IMR-90 (cell line): Measurements from ENCODE around the gene AUTS2. TPM values are rescaled to one million over a fixed set of nuclear protein-coding genes. Genes with fewer than 3 reads are reported as not detected.

Source experiments
- ATAC-seq: fragments of 200-7000 bp; cut with Tn5 transposase; 2 replicates; pipeline ENCODE4 v1.9.1; 2020; ENCODE audit warnings: low read depth, mild to moderate bottlenecking, moderate library complexity
- BruUV-seq: library from RNA; stranded (reverse); fragments of 400-500 nt; replicated peaks from 2 replicates; lab custom pipeline; 2021; lab: Mats Ljungman, UMichigan
- CTCF ChIA-PET: fragments of 300-600 bp; formaldehyde crosslinking; extraction: SDS; loops from one replicate; lab custom pipeline; 2021; ENCODE audit warnings: antibody characterized with exemption; lab: Yijun Ruan, JAX
- POLR2A ChIA-PET: fragments of 300-600 bp; sonication (Branson Sonifier 250); formaldehyde crosslinking; loops from one replicate; lab custom pipeline; 2022; ENCODE audit warnings: antibody characterized with exemption; ENCODE audit not compliant: unreplicated experiment; lab: Charles Lee
- DNase-seq: peaks from one replicate; pipeline ENCODE4 v3.0.0; 2013
- H2AFZ ChIP-seq: replicated peaks from 2 replicates; pipeline ENCODE3; 2013; ENCODE audit warnings: low read length, mild to moderate bottlenecking; ENCODE audit not compliant: poor library complexity
- H2AK5ac ChIP-seq: 2 replicates; pipeline ENCODE4 v1.6.1; 2013; ENCODE audit warnings: low read depth, low read length, inconsistent platforms
- H2AK9ac ChIP-seq: replicated peaks from 2 replicates; pipeline ENCODE3; 2013; ENCODE audit warnings: mild to moderate bottlenecking, low read depth, low read length, moderate library complexity; ENCODE audit not compliant: poor library complexity
- H2BK120ac ChIP-seq: 2 replicates; pipeline ENCODE4 v1.6.1; 2013; ENCODE audit warnings: low read depth, low read length, inconsistent platforms
- H2BK15ac ChIP-seq: 3 replicates; pipeline ENCODE4 v1.6.1; 2013; ENCODE audit warnings: low read depth, low read length, inconsistent platforms
- H2BK20ac ChIP-seq: 2 replicates; pipeline ENCODE4 v1.6.1; 2013; ENCODE audit warnings: low read depth, mild to moderate bottlenecking, inconsistent platforms, low read length, moderate library complexity
- H2BK5ac ChIP-seq: 2 replicates; pipeline ENCODE4 v1.6.1; 2013; ENCODE audit warnings: mild to moderate bottlenecking, low read depth, low read length, inconsistent platforms; ENCODE audit not compliant: poor library complexity, severe bottlenecking
- H3K14ac ChIP-seq: replicated peaks from 2 replicates; pipeline ENCODE4 v1.6.1; 2013; ENCODE audit warnings: low read depth, low read length, inconsistent platforms
- H3K18ac ChIP-seq: 2 replicates; pipeline ENCODE4 v1.6.1; 2013; ENCODE audit warnings: low read depth, low read length, control low read depth
- H3K23ac ChIP-seq: 2 replicates; pipeline ENCODE4 v1.6.1; 2013; ENCODE audit warnings: low read depth, low read length, inconsistent platforms
- H3K27ac ChIP-seq: 2 replicates; pipeline ENCODE4 v1.5.1; 2013; ENCODE audit warnings: mild to moderate bottlenecking, control low read depth, low read length; ENCODE audit not compliant: insufficient read depth
- H3K27me3 ChIP-seq: 2 replicates; pipeline ENCODE4 v1.6.1; 2013; ENCODE audit warnings: low read length; ENCODE audit not compliant: control insufficient read depth, insufficient read depth
- H3K36me3 ChIP-seq: 2 replicates; pipeline ENCODE4 v1.6.1; 2013; ENCODE audit warnings: low read length, mixed read lengths; ENCODE audit not compliant: control insufficient read depth, insufficient read depth
- H3K4ac ChIP-seq: 2 replicates; pipeline ENCODE4 v1.6.1; 2013; ENCODE audit warnings: low read depth, low read length, inconsistent platforms
- H3K4me1 ChIP-seq: 2 replicates; pipeline ENCODE4 v1.6.1; 2013; ENCODE audit warnings: low read length, mixed read lengths; ENCODE audit not compliant: control insufficient read depth, insufficient read depth
- H3K4me2 ChIP-seq: 2 replicates; pipeline ENCODE4 v1.6.1; 2013; ENCODE audit warnings: low read depth, mild to moderate bottlenecking, control low read depth, low read length, moderate library complexity
- H3K4me3 ChIP-seq: 2 replicates; pipeline ENCODE4 v1.5.1; 2013; ENCODE audit warnings: low read depth, mild to moderate bottlenecking, control low read depth, low read length, moderate library complexity; ENCODE audit not compliant: insufficient read depth
- H3K56ac ChIP-seq: 2 replicates; pipeline ENCODE4 v1.6.1; 2013; ENCODE audit warnings: low read length, inconsistent platforms; ENCODE audit not compliant: insufficient read depth; ENCODE audit errors: extremely low read depth
- H3K79me1 ChIP-seq, 2 experiments: 2 replicates each; pipeline ENCODE4 v1.6.1; 2013; ENCODE audit warnings: low read length in 2 of 2, inconsistent platforms in 1 of 2, low read depth in 1 of 2
- H3K9ac ChIP-seq: 2 replicates; pipeline ENCODE4 v1.6.1; 2013; ENCODE audit warnings: low read depth, low read length, control low read depth
- H3K9me1 ChIP-seq: 2 replicates; pipeline ENCODE4 v1.6.1; 2013; ENCODE audit warnings: low read length, inconsistent platforms; ENCODE audit not compliant: insufficient read depth
- H3K9me3 ChIP-seq: 2 replicates; pipeline ENCODE4 v1.6.1; 2013; ENCODE audit warnings: low read length; ENCODE audit not compliant: control insufficient read depth, insufficient read depth
- H4K20me1 ChIP-seq: 2 replicates; pipeline ENCODE4 v1.6.1; 2013; ENCODE audit warnings: low read length, inconsistent platforms; ENCODE audit not compliant: insufficient read depth
- H4K5ac ChIP-seq: 2 replicates; pipeline ENCODE4 v1.6.1; 2013; ENCODE audit warnings: mild to moderate bottlenecking, low read depth, low read length, control low read depth
- H4K8ac ChIP-seq, 2 experiments: 2 replicates each; pipeline ENCODE4 v1.6.1; 2013; ENCODE audit warnings: low read depth in 2 of 2, low read length in 2 of 2, control low read depth in 1 of 2, inconsistent platforms in 1 of 2
- H4K91ac ChIP-seq: 2 replicates; pipeline ENCODE4 v1.6.1; 2013; ENCODE audit warnings: low read depth, low read length, inconsistent platforms; ENCODE audit not compliant: insufficient read depth
- CHD1 ChIP-seq: IDR thresholded peaks from 2 replicates; pipeline ENCODE4 v1.6.1; 2012; ENCODE audit warnings: low read depth, low read length, improper control_type of control experiment
- CTCF ChIP-seq: conservative IDR thresholded peaks from 2 replicates; pipeline ENCODE4 v1.5.1; 2012; ENCODE audit warnings: mild to moderate bottlenecking, low read depth, low read length, improper control_type of control experiment
- FOS ChIP-seq: fragments of 150-350 bp; IDR thresholded peaks from 2 replicates; pipeline ENCODE4 v1.6.1; 2016; ENCODE audit warnings: low read depth, low read length
- MAFK ChIP-seq: IDR thresholded peaks from 2 replicates; pipeline ENCODE4 v1.6.1; 2012; ENCODE audit warnings: low read depth, low read length, improper control_type of control experiment
- MXI1 ChIP-seq: IDR thresholded peaks from 2 replicates; pipeline ENCODE4 v1.6.1; 2012; ENCODE audit warnings: low read depth, mild to moderate bottlenecking, low read length, moderate library complexity, borderline replicate concordance
- NFE2L2 ChIP-seq: fragments of 150-350 bp; IDR thresholded peaks from 2 replicates; pipeline ENCODE4 v1.6.1; 2016; ENCODE audit warnings: low read depth, mild to moderate bottlenecking, low read length
- RAD21 ChIP-seq: IDR thresholded peaks from 2 replicates; pipeline ENCODE4 v1.6.1; 2012; ENCODE audit warnings: low read length, improper control_type of control experiment
- RFX5 ChIP-seq: IDR thresholded peaks from 2 replicates; pipeline ENCODE4 v1.8.0; 2012; ENCODE audit warnings: low read depth, mild to moderate bottlenecking, low read length, moderate library complexity
- SMC3 ChIP-seq: fragments of 150-350 bp; IDR thresholded peaks from 2 replicates; pipeline ENCODE4 v1.6.1; 2016; ENCODE audit warnings: low read depth, mild to moderate bottlenecking, antibody characterized with exemption, low read length, moderate library complexity
- WGBS, 2 experiments: methylation state at CpG; one replicate each; pipeline versions ENCODE4 v1.1.5 to v1.1.7; 2013; ENCODE audit warnings: missing lambda C conversion rate in 2 of 2; ENCODE audit not compliant: insufficient read length in 1 of 2; ENCODE audit errors: extremely low coverage in 2 of 2; 5-methylcytosine and 5-hydroxymethylcytosine counted together
- dilution Hi-C: fragments of 300-500 bp; cut with HindIII; formaldehyde crosslinking; loops from one replicate; pipeline ENCODE4 v1.14.3; 2018; ENCODE audit warnings: low sequenced_read_pairs; ENCODE audit not compliant: unreplicated experiment
- in situ Hi-C: fragments of 300-500 bp; cut with MboI; formaldehyde crosslinking; loops from 3 replicates; pipeline ENCODE4 v1.14.3; 2019; ENCODE audit warnings: low sequenced_read_pairs, inconsistent platforms, mixed read lengths
- intact Hi-C: fragments of 100-400 bp; cut with micrococcal nuclease; formaldehyde crosslinking; loops from 2 replicates; pipeline ENCODE4 v1.10.0; 2022
- polyA plus RNA-seq, 3 experiments: library from polyadenylated mRNA; depleted of rRNA; stranded (reverse); fragments of >200 nt; gene quantifications; 2 replicates each; pipeline ENCODE4 v1.2.3, GENCODE V29; 2012; ENCODE audit warnings: low replicate concordance in 1 of 3
- total RNA-seq: library from RNA; depleted of rRNA; stranded (reverse); fragments of >200 nt; gene quantifications from 2 replicates; pipeline ENCODE4 v1.2.3, GENCODE V29; 2012
- TF ChIP-seq, protein P1 (sequence below): fragments of 150-350 bp; IDR thresholded peaks from 2 replicates; pipeline ENCODE4 v1.6.1; 2017; ENCODE audit warnings: mild to moderate bottlenecking, antibody characterized with exemption, low read length, low read depth

The AUTS2 gene
- total and polyA plus RNA-seq, 2 of the 4 experiments (the other 2 are of a cell fraction): 0.90 to 3.0 TPM

DNA sequence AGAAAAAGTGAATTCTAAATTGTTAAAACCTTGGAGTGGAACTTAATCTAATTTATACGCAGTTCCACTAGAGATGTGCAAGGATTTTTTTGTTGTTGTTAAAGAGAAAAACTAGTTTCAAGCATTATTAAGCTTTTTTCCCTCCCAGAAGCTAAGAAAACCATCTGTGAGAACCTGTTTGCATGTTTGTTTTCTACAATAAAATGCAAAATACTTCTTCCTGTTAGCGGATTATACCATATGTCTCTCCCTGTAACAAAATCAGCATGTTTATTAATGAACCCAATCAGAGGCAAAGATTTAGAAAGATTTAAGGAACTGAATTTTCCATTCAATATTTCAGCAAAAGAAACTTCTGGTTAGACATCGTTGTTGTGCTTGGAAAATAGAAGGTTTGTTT, 953.9 kb downstream of the AUTS2 start:
- TF ChIP-seq CTCF (no peak), MXI1 (no peak), MAFK (no peak), SMC3 (no peak), FOS (no peak), NFE2L2 (no peak), RAD21 (no peak), RFX5 (no peak), CHD1 (no peak)
- TF ChIP-seq, protein P1, sequence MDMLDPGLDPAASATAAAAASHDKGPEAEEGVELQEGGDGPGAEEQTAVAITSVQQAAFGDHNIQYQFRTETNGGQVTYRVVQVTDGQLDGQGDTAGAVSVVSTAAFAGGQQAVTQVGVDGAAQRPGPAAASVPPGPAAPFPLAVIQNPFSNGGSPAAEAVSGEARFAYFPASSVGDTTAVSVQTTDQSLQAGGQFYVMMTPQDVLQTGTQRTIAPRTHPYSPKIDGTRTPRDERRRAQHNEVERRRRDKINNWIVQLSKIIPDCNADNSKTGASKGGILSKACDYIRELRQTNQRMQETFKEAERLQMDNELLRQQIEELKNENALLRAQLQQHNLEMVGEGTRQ: no peak
- Histone ChIP-seq H3K79me1 (no peaks in the 10 kb centered on the region), H3K23ac (no peak overlapping the region), H3K14ac (no peak overlapping the region), H2BK15ac (no peak overlapping the region), H2BK120ac (no peak overlapping the region), H3K4me2 (no peak overlapping the region), H3K9me1 (no peaks in the 10 kb centered on the region), H3K27ac (no peak overlapping the region), H3K9ac (no peak overlapping the region), H3K56ac (no peak overlapping the region), H3K36me3 (no peaks in the 10 kb centered on the region), H4K8ac (no peak overlapping the region), H4K5ac (no peak overlapping the region), H3K27me3 (no peaks in the 10 kb centered on the region), H3K4me3 (no peak overlapping the region), H3K9me3 (no peaks in the 10 kb centered on the region), H2AK9ac (no peak overlapping the region), H2AFZ (no peak overlapping the region), H3K18ac (no peak overlapping the region), H3K4me1 (no peaks in the 10 kb centered on the region), H2BK20ac (no peak overlapping the region), H4K20me1 (no peaks in the 10 kb centered on the region), H3K4ac (no peak overlapping the region), H2AK5ac (no peak overlapping the region), H4K91ac (no peak overlapping the region), H2BK5ac (no peak overlapping the region)
- ChIA-PET CTCF (no interaction called here), POLR2A (no interaction called here)
- in situ Hi-C loops (no loop called here), intact Hi-C loops (no loop called here), dilution Hi-C loops (no loop called here)
- ATAC-seq (no peak), DNase-seq (no peak)
- no CpG with 5 or more reads among the region's 3 CpGs for WGBS, 2 experiments
- BruUV-seq: no TSS peak
